Fibroblast of skin of back (primary cell): Measurements from ENCODE around the gene HGS. TPM values are rescaled to one million over a fixed set of nuclear protein-coding genes. Genes with fewer than 3 reads are reported as not detected.

ENCODE experiments used
- DNase-seq: peaks from one replicate; pipeline ENCODE4 v3.0.0-alpha.2; 2013
- polyA plus RNA-seq, 2 experiments: library from polyadenylated mRNA; unstranded; fragments of 120-200 nt; gene quantifications; one replicate each; pipeline ENCODE4 v1.2.1, GENCODE V29; 2013; ENCODE audit not compliant: insufficient read length in 2 of 2

HGS gene, protein sequence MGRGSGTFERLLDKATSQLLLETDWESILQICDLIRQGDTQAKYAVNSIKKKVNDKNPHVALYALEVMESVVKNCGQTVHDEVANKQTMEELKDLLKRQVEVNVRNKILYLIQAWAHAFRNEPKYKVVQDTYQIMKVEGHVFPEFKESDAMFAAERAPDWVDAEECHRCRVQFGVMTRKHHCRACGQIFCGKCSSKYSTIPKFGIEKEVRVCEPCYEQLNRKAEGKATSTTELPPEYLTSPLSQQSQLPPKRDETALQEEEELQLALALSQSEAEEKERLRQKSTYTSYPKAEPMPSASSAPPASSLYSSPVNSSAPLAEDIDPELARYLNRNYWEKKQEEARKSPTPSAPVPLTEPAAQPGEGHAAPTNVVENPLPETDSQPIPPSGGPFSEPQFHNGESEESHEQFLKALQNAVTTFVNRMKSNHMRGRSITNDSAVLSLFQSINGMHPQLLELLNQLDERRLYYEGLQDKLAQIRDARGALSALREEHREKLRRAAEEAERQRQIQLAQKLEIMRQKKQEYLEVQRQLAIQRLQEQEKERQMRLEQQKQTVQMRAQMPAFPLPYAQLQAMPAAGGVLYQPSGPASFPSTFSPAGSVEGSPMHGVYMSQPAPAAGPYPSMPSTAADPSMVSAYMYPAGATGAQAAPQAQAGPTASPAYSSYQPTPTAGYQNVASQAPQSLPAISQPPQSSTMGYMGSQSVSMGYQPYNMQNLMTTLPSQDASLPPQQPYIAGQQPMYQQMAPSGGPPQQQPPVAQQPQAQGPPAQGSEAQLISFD
- 143 TPM for polyA plus RNA-seq (2013, experiment 1 of 2; ENCODE audit: insufficient read length)
- 85.9 TPM for polyA plus RNA-seq (2013, experiment 2 of 2; ENCODE audit: insufficient read length)

DNA sequence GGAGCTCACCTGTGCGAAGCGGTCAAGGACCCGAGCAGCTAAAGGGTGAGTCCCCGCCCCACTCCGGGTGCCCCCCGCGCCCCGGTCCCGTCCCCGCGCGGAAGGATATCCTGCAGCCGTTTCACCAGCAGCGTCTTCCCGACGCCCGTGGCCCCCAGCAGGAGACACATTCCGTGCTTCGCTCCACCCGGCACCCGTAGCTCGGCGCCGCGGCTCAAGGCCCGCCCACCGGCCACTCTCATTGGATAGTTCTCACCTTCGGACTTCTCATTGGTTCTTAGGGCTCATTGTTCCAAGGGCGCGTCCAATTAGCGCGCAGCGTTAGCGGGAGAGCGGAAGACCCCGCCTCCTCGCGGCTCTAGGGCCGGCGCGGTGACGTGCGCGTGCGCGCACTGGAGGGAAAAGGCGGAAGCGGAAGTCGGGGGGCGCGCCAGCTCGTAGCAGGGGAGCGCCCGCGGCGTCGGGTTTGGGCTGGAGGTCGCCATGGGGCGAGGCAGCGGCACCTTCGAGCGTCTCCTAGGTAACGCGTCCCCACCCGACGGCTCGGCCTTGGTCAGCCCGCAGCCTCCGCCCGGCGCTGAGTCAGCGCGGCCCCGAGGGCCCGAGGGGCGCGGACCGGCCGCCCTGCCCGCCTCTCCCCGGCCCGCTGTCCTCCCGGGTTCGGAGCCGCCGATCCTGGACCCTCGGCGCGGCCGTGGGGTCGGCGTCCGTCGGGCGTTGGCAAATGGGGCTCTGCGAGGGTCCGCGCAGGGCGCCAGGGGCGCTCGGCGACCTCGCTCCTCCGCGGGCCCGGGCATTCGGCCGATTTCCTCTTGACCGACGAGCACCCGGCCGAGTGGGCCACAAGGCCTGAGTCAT, at the start of gene HGS, which contains the start of gene ARL16:
Gene HGS, plus strand, starts transcription at position 428 of the 858 bp plus-strand sequence. Its CDS starts 56 bp downstream, at position 484.
Gene ARL16, minus strand, starts transcription at position 214 of the 858 bp plus-strand sequence. Its CDS starts 44 bp downstream, at position 170.
- peak; percentile 99 for DNase-seq

DNA sequence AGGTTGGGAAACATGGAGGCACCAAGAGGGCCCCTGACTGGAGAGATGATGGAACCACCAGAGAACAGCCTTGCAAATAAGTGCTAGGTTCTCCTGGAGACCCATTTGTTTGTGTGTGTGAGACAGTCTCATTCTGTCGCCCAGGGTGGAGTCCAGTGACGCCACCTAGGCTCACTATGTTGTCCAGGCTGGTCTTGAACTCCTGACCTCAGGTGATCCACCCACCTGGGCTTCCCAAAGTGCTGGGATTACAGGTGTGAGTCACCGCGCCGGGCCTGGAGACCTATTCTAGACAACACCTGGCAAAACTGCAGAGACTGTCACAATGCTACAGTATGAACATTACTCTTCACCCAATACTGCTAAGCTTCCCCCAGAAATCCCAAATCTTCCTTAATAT, 48.4 kb upstream of the HGS start:
- no peak for DNase-seq

DNA sequence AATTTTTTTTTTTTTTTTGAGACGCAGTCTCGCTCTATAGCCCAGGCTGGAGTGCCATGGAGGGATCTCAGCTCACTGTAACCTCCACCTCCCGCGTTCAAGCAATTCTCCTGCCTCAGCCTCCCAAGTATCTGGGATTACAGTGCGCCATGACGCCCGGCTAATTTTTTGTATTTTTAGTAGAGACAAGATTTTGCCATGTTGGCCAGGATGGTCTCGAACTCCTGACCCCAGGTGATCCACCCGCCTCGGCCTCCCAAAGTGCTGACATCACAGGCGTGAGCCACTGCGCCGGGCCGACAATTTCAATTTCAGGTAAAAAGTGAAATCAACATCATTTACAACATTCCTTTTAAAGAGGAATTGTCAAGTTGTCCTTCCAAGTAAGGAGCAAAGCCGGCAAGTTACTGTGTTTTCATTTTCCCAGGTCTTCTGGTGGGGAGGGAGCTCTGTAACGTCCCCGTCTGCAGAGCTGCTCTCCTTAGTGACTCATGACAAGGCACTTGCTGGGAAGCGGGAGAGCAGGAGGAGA, 47.8 kb upstream of the HGS start:
- no peak for DNase-seq

DNA sequence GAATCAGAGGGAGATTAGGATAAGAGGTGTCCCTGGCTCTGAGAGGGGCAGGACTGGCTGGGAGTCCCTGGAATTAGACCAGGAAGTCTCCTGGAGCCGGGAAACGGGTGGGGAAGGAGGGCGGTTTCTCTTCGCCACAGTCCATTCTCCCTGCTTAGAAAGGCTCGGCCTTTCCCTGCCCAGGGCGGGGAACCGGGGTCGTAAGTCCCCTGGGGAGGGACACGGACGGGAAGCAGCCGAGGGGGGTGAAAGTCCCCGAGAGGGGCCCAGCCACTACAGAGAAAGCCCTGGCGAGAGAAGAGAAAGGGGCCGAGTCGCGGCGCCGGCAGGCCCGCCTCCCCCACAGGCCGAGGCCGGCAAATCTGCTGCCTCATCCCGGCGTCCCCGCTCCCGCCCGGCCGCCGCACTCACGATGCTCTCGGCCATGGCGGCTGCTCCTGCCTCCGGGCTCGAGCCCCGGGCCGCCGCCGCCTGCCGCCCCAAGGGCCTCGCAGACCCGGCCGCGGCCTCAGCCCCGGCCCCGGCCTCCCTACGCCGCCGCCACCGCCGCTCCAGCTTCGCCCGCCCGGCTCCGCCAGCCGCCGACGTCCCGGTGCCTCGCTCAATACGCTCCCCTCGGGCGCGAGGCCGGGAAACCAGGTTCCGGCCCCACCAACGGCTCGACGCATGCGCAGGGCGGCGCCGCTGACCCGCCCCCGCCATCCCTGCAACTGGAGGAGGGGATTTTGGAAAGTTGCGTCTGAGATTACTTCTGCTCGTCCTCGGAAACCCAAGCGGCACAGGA, 47.1 kb upstream of the HGS start, which contains the start of the genes NPLOC4 and TSPAN10:
Gene NPLOC4, minus strand, starts transcription at position 608 of the 784 bp plus-strand sequence. Its CDS starts 182 bp downstream, at position 426.
Gene TSPAN10, plus strand, starts transcription at position 692 of the 784 bp plus-strand sequence. CDS start 5,217 bp downstream, outside the sequence.
- peak; percentile 80 for DNase-seq

DNA sequence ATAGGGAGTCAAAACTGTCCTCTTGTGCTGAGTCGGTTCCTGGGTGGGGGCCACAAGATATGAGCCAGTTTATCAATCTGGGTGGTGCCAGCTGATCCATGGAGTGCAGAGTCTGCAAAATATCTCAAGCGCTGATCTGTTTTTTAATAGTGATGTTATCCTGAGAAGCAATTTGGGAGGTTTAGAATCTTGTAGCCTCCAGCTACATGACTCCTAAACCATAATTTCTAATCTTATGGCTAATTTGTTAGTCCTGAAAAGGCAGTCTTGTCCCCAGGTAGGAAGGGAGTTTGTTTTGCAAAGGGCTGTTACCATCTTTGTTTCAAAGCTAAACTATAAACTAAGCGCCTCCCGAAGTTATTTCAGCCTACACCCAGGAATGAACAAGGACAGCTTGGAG, 45.1 kb upstream of the HGS start:
- DNase-seq = no peak

DNA sequence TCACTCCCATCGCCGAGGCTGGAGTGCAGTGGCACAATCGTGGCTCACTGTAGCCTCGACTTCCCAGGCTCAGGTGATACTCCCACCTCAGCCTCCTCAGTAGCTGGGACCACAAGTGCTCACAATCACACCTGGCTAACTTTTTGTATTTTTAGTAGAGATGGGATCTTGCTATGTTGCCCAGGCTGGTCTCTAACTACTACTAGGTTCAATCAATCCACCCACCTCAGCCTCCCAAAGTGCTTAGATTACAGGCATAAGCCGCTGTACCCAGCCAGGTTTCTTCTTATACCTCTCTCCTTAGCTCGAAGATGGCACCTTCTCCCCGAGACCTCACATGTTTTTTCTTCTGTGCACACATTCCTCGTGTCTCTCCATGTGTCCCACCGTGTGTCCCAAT, 43.8 kb upstream of the HGS start:
- no peak for DNase-seq

DNA sequence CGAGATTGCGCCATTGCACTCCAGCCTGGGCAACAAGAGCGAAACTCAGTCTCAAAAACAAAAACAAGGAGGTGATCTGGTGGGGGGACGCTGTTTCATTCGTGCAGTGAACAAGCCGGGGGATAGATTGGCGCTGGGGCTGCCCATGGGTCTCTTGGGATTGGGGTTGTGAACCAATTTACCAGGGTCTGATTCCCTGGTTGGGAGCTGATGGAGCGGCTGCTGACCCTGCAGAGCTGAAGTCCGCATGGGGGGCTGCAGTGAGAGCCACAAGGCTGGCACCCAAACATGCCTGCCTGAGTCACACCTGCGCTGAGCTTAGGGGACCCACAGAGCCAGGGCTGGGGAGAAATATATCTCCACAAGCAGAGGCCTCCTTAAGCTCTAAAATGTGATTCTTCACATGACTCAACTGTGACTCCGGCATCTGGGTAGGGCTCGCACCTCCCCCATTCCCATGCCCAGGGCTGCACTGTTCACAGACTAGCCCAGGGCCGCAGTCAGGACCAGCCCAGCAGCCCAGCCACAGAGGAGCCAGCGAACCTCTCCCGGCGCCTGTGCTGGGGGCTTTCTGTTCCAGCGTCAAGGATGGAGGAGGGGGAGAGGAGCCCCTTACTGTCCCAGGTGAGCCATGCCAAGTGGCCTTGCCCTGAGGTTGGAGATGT, 41.9 kb upstream of the HGS start:
- DNase-seq = peak; percentile 76

DNA sequence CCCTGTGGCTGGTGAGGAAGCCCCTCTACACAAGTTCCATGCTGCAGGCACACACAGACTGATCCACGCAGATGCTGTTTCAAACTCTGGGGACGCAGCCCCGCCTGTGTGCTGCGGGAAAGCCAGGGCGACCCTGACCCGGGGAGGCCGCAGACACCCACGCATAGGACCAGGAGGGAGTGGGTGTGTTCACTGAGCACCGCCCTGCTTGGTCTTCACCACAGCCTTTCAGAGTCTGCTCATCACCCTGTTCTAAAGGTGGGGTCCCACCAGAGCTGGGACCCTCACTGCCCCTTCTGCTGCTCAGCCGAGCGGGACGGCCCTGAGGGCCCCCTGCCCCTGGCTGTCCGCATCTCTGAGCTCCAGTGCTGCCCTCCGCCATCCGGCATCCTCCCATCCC, 39.3 kb upstream of the HGS start:
- DNase-seq = no peak

DNA sequence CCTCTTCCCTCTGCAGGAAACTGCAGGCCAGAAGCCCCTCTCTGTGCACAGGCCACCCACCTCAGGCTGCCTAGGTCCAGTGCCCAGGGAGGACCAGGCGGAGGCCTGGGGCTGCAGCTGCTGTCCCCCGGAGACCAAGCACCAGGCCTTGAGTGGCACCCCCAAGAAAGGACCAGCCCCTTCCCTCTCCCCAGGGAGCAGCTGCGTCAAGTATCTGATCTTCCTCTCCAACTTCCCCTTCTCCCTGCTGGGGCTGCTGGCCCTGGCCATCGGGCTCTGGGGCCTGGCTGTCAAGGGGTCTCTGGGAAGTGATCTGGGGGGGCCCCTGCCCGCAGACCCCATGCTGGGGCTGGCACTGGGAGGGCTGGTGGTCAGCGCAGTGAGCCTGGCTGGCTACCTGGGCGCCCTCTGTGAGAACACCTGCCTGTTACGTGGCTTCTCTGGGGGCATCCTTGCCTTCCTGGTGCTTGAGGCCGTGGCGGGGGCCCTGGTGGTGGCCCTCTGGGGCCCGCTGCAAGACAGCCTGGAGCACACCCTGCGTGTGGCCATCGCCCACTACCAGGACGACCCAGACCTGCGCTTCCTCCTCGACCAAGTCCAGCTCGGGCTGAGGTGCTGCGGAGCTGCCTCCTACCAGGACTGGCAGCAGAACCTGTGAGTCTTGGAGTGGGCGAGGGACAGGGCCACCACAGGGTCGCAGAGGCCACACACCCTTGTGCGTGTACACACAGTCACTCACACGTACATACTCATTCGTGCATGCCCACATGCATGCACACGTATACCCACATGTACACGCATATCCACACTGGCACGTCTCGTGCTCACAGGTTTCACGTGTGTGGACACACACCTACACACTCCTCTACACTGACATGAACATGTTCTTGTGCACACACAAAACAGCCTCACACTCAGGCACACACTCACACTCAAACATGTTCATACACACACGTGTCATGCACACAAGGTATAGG, 38.5 kb upstream of the HGS start:
- no peak for DNase-seq

DNA sequence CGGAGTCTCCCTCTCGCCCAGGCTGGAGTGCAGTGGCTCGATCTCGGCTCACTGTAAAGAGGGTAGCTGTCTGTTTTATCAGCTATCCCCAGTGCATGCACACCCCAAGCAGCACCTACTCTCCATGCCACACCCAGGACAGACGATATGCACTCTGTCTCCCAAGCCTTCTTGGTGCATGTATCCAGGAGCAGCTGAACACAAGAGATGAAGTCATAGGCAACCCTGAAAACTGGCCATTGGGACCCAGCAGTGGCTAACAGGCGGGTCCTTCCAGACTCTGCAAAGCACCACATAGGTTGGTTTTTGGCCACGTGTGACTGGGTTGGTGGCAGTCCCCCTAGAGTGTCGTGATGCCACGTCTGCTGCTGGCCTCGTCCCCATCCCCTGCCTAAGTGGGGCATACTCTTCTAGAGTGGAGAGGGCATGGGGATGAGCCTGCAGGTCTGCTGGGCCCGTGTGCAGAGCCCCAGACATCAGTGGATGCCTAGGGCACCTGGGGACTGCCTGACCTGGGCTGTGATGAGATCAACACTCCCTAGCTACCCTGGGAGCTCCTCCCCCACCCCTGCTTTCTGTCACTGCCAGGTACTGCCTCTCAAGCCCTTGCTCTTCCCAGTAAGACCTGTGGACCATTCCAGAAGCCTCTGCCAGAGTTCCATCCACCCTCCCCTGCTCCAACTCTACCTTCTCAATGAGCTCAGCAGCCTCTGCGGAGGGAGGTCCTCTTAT, 36.8 kb upstream of the HGS start:
- DNase-seq = no peak

DNA sequence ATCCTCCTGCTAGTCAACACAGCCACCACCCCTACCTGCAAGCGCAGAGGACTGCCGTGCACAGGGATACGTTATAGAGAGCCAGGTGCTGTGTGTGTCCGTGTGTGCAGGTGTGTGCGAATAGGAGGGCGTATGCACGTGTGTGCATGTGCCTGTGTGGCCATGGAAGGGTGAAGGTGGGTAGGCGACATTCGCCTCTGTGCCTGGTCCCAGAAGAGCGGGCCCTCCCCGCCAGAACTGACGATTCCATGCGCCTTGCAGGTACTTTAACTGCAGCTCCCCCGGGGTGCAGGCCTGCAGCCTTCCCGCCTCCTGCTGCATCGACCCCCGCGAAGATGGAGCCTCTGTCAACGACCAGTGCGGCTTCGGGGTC, 36.2 kb upstream of the HGS start:
- DNase-seq = no peak

DNA sequence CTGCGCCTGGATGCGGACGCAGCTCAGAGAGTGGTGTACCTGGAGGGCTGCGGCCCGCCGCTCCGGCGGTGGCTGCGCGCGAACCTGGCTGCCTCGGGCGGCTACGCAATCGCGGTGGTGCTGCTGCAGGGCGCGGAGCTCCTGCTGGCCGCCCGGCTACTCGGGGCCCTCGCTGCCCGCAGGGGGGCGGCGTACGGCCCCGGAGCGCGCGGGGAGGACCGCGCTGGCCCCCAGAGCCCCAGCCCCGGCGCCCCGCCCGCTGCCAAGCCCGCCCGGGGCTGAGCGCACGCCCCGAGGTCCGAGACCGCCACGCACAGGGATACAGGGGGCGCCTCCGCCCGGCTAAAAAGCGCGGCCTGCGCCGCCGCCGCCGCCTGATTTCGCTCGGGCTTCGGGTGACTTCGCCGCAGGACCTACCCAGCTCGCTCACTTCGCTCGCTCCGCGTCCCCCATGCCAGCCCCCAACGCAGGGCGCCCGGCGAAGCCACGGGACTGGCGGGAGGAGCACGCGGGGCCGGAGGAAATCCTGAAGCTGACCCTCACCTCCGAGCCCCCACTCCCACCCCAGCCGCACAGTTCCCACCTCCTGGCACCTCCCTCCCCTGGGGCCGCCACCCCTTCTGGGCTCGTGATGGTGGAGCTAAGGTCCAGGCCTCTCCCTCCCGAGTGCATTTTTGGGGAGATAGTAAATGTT, 35.7 kb upstream of the HGS start:
- no peak for DNase-seq

DNA sequence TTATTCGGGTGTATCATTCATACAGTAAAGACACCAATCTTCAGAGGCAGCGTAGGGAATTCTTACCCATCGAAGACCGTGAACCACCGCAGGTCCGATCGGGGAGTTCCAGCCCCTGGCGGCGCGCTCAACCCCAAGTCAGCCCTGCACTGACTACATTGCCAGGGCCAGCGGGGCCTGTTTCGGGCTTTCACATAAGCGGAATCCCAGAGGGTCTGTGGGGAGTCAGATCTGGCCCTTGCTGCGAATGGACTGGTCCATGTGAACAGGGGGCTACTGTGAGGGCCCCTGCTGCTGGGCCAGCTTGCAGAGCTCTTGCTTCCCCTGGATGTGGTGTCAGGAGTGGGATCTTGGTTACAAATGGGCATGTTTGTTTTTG, 35.1 kb upstream of the HGS start:
- DNase-seq = no peak

DNA sequence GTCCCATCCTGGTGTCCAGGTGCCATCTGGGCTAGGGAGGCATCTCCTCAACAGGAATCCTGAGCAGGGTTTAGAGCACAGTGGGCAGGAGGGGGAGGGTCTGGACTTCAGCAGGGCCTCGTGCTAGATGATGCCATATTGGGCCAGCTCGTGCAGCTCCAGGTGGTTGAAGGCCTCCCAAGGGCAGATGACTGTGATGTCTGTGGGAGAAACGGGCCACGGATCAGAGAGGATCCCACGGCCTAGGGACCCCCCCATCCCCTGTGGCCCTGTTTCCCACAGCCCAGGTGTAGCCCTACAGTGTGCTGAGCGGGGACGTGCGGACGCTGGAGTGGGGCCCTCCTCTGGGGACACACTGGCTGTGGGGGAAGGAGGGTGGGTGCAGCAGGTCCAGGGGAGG, 32.9 kb upstream of the HGS start:
- DNase-seq = no peak

DNA sequence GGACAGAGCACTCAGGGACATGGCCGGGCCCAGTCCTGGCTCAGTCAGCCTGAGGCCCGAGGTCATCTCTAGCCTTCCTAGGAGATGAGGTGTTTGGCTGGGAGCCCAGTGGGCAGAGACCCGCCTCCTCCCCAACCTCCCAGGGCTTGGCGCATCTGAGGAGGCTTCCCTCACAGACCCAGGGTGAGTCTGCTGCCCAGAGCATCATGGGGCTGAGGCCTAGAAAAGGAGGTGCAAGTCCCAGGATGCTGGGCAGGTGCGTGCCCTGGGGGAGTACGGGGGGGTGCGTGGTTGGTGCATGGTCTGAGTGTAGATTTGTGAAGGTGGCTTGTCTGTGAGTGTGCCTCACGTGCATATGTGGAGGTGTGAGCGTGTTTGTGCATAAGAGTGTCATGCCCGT, 32.1 kb upstream of the HGS start:
- peak; percentile 88 for DNase-seq

DNA sequence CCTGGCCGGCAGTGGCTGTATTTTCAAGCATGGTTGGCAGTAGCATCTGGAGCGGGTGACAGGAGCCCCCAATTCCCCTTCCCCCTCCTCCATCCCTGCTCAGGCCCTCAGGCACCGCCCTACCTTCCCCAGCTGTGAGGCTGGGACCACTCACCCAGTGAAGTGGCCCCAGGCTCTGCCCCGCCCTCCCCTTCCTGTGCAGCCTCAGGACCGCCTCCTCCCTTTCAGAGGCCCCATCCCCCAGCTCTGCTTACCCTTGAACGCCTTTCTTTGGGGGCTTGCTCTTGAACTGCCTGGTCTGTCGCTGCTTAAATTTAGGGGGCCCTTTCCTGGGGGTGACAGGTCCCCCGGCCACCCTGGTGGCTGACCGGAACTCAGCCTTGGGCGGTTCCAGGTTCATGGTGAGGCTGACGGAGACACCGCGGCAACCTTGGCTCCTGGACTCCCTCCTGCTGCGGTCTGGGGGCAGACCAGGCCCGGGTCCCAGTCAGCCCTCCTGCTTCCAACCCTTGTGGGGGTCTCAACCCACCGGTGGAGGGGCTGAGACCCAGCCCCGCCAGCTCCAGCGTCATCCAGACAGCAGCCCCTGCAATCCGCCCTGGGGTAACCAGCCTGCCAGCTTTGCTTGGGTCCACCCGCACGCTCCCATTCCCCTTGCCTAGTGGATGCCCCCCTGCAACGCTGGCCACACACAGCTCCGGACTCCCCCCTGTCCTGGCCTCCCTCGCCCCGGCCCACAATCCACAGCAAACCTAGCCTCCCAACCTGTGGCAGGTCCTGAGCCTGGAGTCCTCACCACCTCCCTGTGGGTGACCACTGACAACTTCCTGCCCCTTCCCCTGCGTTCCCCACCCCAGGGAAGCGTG, 30.7 kb upstream of the HGS start:
- DNase-seq = no peak
